Kidney capillary endothelial cell (primary cell): ENCODE results near the gene NTM.

ENCODE experiments used
- DNase-seq: peaks from one replicate; pipeline ENCODE4 v3.0.0-alpha.2; 2018; ENCODE audit warnings: low spot score

NTM gene

GRCh38 chr11:131739243-131739882 is 368.9 kb downstream of the NTM start:
- no peak for DNase-seq

- no peak for DNase-seq
Measured at GRCh38 chr11:131744847-131745246, 374.4 kb downstream of the NTM start.

- DNase-seq, result peak; percentile 75
Measured at GRCh38 chr11:131745405-131745804, 375.0 kb downstream of the NTM start.

DNA sequence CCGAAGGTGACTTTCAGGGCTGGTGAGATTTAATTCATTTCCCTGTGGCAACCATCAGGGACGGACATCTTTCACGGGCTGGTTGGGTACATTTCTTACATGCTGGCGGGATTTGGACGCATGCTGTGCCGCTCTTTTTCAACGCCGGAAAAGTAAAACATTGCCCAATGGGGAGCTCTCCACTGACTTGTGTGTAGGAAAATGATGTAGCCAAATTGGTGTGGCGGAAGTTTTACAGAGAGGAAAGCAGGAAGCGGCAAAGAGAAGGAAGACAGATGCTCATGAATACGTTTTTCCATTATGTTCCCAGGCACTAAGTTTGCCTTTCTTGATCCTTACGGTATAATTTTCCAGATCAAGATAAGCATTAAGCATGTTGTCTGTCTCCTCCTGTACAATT is 375.8 kb downstream of the NTM start:
- DNase-seq, result no peak

DNA sequence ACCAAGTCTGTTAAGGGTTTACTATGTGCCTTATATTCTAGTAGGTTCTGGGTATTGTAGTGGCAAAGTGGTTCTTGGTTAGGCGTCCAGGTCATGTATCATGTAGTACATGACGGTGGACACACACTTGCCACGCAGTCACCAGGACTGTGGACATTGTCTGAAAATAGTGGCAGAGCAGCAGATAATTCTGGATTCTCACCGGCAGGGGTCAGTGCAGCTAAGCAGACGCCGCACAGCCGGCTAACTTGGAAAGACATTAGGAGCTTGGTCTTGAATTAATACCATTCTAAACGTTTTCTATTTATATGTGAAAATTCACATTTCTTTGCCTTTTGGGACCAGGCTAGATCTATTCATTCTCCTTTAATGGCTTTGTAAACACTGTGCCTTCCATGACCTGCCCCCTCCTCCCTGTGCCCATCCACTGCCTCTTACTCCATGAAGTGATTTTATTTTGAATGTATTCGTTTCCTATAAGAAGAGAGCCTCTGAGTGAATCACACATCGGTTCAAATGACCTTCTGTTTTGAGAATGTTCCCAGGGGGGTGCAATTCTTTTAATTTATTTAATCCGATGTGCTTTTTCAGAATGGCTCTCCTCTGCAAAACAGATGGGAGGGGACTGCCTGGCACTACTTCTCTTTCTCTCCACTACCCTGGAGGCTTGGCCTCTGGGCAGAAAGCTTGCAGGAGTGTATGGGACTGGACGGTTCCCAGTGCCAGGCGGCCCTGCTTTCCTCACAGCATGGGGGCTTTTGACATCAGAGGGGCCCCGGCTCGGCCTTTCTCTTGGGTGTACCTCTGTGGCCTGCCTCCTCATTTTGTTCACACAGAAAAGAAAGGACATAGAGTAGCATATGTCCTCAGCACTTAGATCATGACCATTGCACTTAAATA is 378.0 kb downstream of the NTM start:
- DNase-seq, result peak; percentile 85

- DNase-seq, result peak; percentile 90
Measured at GRCh38 chr11:131749101-131749500, 378.7 kb downstream of the NTM start.

DNA sequence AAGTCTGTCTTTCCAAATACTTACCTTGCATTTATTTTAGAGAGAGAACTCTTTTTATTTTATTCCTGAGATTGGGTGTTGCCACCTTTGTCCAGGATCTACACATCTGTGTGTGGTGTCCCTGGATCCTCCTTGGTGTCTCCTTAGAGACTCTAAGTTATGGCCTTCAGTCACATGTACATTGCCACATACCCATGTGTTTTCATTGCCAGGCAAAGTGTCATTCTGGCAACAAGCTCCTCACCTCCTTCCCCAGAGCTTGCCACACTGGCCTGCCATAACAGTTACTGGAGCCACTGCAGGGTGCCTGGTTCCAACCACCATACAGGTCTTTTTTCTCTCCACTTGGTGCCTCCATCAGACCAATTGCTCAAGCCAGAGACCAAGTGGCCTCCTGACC is 379.7 kb downstream of the NTM start:
- DNase-seq, result no peak

GRCh38 chr11:131750692-131751091 is 380.3 kb downstream of the NTM start:
- DNase-seq, result no peak

DNA sequence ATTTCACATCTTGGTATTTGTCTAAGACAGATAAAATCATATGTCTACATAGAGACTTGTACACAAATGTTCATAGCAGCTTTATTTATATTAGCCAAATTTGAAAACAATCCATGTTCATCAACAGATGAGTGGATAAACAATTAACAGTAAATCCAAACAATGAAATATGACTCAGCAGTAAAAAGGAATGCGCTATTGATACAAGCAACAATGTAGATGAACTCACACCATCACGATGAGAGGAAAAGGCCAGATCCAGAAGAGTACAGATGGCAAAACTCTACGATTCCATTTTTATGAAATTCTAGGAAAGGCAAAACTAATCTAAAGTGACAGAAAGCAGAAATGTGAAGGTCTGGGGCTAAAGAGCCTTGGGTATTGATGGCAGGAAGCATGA is 384.3 kb downstream of the NTM start:
- peak; percentile 29 for DNase-seq

GRCh38 chr11:131756479-131757110 is 386.2 kb downstream of the NTM start:
- DNase-seq, result peak; percentile 53

- DNase-seq, result no peak
Measured at GRCh38 chr11:131758726-131759125, 388.3 kb downstream of the NTM start.

DNA sequence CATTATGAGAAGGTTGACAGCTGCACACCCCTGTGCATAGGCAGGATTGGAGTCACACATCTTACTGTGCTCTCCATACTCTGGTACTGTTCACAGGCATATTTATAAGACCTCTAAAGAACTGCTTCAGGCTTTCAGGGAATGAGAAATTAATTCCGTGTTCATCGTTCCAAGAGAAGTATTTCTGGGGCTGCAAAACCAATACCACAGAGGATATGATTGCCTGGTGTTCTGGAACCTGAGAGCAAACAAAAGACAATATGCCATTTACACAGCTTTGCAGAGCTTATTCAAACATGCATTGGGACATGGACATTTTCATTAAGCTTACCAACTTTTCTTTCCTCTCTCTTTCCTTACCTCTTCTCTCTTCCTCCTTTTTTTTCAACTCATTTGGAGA is 388.7 kb downstream of the NTM start:
- DNase-seq, result no peak

DNA sequence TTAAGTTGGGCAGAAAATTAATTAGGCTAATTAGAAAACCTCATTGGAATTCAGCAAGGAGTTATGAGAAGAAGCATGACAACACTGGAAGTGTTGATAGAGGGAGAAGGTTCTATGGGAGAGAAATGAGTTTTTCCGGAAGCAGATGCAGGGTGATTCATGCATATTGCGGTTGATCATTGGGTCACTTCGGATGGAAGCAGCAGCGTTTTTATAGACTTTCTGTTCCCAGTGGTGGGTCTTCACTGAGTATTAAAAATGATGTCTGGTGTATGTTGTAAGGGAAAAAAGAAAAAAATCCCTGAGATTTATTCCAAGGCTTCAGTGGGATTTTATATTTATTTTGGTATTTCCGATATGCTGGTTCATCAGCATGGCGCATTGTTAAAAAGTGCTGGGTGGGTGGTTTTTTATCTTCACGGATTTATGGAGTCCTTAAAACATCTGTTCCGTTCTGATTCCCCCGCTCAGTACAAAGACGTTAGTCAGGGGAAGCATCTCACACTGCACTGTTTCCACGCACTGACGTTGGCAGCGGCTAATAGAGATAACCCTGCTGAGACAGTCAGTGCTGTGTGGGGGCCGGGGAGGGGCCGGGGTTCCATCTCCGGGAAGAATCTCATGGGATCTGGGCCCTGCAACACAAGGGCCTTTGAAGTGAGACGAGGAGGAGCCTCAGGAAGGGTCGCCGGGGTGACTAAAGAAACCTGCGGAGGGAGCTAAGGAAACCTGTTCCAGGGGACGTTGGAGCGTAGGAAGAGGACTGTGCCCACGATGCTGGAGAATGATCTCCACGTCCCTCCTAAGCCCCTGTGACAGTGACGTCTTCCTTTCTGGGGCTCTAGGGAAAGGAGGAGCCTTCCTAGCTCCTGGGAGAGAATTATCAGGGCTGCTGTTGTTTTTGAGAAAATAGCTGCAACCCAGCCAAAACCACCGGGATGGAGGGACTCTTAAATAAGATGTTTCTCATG is 390.0 kb downstream of the NTM start:
- DNase-seq, result no peak

- DNase-seq, result no peak
Measured at GRCh38 chr11:131762346-131763110, 392.1 kb downstream of the NTM start.

- no peak for DNase-seq
Measured at GRCh38 chr11:131763193-131763890, 392.9 kb downstream of the NTM start.

- DNase-seq, result no peak
Measured at GRCh38 chr11:131764126-131764525, 393.7 kb downstream of the NTM start.

DNA sequence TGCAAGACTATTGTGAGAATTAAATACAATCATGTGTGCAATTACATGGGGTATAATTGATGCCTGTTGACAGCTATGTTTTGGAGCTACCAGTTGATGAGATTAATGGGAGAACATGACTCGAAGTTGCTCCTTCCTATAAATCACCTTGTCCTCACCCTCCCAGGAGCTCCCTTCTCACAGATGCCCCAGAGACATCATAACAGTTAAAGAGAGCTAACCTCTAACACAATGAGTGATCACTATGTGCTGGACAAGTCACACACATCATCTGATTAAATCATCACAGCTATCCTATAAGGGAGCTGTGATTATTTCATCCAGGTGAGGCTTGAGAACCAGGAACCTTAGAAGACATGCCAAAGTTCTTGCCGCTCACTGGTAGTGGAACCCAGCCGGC is 394.2 kb downstream of the NTM start:
- no peak for DNase-seq

DNA sequence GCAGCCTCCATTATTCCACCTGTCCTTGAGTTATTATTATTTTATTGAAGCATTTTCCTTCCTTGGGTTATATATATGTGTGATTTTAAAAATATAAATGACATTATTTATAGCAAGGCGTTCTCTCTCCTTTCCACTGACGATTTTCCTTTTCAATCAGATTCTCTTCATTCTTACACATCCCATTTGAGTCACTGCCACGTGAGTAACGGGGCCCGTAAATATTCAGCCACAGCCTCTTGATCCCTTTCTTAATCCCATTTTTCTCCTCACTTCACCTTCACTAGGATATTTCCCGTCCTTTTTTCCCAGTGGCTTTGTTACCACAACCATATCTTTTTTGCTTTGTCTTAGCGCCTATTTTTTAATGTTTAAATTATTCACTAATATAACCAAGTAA is 396.2 kb downstream of the NTM start:
- DNase-seq, result no peak

- DNase-seq, result peak; percentile 66
Measured at GRCh38 chr11:131767421-131767820, 397.0 kb downstream of the NTM start.

DNA sequence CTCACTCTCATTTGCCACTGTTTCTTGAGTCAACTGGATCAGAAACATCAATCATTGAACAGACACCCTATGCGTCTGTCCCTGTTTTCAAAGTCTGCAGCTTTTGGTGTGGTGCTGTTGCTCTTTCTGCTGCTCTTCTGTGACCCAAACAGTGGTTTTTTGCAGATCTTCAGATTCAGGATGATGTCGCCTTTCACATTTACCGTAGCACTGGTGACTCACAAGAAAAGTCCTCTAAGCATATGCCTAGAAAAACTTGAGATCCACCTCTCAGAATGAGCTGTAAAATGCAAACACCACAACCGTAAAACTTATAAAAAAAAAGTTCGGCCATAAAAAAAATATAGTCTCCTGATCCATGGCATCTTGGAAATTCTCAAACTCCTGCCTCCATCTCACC is 400.4 kb downstream of the NTM start:
- no peak for DNase-seq
